Activated T-cell treated with anti-CD3 and anti-CD28 coated beads for 24 hours (primary cell): Measurements from ENCODE around the gene NRXN2.

ENCODE experiments used
- DNase-seq: peaks from one replicate; pipeline ENCODE4 v3.0.0-alpha.2; 2020; ENCODE audit warnings: low read depth

Gene NRXN2

GRCh38 chr11:64627371-64627770 is 95.6 kb downstream of the NRXN2 start:
- DNase-seq = no peak

GRCh38 chr11:64626637-64627036 is 96.4 kb downstream of the NRXN2 start:
- DNase-seq = no peak

- no peak for DNase-seq
These were observed 98.0 kb downstream of the NRXN2 start for GRCh38 chr11:64624883-64625481.

GRCh38 chr11:64622681-64623080 is 100.3 kb downstream of the NRXN2 start:
- no peak for DNase-seq

- DNase-seq = no peak
These were observed 101.5 kb downstream of the NRXN2 start for GRCh38 chr11:64621283-64622019.

- DNase-seq = no peak
These were observed 102.5 kb downstream of the NRXN2 start for GRCh38 chr11:64620381-64620971.

GRCh38 chr11:64619811-64620380 is 103.1 kb downstream of the NRXN2 start:
- DNase-seq = no peak

- no peak for DNase-seq
These were observed 103.8 kb downstream of the NRXN2 start for GRCh38 chr11:64619196-64619595.

GRCh38 chr11:64616817-64617216 is 106.2 kb downstream of the NRXN2 start:
- no peak for DNase-seq

- DNase-seq = no peak
These were observed 108.1 kb downstream of the NRXN2 start for GRCh38 chr11:64614917-64615316.

GRCh38 chr11:64613648-64614047 is 109.3 kb downstream of the NRXN2 start:
- DNase-seq = no peak

GRCh38 chr11:64611869-64612646 is 110.9 kb downstream of the NRXN2 start:
- DNase-seq = no peak

- DNase-seq = no peak
These were observed 111.8 kb downstream of the NRXN2 start for GRCh38 chr11:64611176-64611575.

- no peak for DNase-seq
These were observed 112.4 kb downstream of the NRXN2 start for GRCh38 chr11:64610596-64610995.

GRCh38 chr11:64609436-64610047 is 113.5 kb downstream of the NRXN2 start:
- DNase-seq = no peak

- no peak for DNase-seq
These were observed 114.4 kb downstream of the NRXN2 start for GRCh38 chr11:64608636-64609035.

GRCh38 chr11:64608046-64608445 is 115.0 kb downstream of the NRXN2 start:
- no peak for DNase-seq

- no peak for DNase-seq
These were observed 115.5 kb downstream of the NRXN2 start for GRCh38 chr11:64607381-64607985.

- no peak for DNase-seq
These were observed 116.1 kb downstream of the NRXN2 start for GRCh38 chr11:64606796-64607380.

GRCh38 chr11:64605656-64606585 is 117.1 kb downstream of the NRXN2 start:
- no peak for DNase-seq
